HG03354 (cell line): ENCODE results near the gene RERE.

Experiments used
- ATAC-seq: cut with Tn5 transposase; IDR thresholded peaks from one replicate; pipeline ENCODE4 v1.9.1; 2021; ENCODE audit warnings: mild to moderate bottlenecking; ENCODE audit not compliant: unreplicated experiment, poor library complexity, severe bottlenecking

The RERE gene

DNA sequence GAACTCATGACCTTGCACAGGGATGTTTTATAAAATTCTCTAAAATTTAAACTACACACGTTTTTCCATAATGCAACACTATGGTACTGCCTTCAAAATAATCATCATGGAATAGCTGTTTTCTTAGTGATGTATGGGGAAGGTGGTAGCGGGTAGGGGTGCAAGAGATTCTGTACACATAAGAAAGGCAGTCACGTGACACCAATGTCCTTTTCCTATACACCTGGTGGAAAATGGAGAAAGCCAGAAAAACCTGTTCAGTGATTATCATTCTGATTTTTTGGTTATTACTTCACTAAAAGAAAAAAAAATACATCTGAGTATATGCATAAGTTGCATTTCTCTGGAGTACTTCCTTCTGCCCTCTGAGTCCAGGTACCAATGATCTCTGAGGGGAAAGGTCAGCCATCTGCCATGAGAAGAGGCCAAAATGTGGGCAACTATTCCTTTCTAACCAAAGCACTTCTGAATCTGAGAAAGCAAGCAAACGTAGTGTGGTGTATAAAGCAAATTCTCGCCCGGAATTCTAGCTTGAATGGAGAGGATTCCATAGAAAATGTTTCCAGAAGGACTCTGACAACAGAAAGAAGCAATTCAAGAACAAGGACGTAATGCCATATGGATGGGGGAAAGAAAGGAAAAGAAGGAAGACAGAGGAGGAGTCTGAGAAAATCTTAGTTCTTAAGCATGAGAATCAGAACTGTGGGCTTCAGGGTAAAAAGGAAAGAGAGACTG, 137.3 kb downstream of the RERE start:
- ATAC-seq: no peak

DNA sequence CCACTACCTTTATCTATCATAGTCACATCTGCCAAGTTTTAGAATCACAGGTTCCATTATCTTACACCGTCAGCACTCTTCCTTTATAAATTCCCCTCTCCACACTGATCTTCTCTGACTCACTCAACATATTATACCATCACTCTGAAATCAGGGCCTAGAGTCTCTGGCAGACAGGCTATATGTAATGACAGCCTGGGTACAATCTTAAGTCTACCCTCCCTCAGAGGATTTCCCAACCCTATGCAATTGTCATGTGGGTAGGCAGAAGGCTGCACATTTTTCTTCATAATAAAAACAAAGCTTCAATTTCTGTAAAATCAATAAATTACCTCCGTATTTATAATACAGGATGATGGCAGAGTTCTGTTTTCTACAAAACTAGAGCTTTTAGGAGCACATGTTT, 138.0 kb downstream of the RERE start:
- no peak for ATAC-seq

DNA sequence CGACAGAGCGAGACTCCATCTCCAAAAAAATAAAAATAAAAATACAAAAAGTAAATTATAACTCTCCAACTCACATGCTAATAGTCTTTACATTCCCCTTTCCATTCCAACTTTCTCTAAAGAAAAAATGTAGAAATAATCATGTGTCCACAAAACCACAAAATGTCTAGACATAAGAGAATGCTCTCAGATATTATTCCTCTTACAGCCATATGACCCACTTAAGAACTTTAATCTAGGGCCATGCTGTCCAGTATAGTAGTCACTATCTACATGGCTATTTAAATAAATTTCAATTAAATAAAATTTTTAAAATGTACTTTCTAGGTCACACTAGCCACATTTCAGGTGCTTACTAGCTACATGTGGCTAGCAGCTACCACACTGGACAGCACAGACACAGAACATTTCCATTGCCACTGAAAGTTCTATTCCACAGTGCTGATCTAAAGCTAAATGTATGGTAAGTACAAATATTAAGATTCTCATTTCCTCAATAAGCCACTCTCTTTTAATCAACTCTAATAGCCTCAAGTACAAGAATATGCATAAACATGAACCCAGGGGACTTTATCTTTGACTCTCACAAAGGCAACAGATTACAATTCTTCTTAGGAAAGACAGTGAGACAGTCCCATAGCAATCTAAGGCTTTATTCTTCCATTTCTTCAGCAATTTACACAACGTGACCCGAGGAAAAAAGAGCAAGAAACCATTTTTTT, 138.6 kb downstream of the RERE start:
- no peak for ATAC-seq

DNA sequence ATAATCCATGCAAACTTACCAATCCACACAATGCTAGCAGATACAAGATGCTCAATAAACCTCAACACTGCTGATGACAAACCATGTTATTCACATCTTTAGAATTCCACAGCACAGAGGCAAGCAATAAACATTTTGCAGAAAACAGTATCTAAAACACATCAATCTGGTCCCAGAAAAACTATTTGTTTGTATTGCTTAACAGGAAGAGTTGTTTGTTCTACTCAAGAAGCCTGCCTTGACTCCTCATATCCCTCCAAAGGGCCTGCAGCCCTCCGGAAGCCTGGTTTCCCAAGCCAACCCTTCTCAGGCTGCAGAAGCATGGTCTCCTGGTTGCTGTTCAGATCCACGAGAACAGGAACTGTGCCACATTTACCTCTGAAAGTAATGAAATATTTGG, 139.7 kb downstream of the RERE start:
- no peak for ATAC-seq

DNA sequence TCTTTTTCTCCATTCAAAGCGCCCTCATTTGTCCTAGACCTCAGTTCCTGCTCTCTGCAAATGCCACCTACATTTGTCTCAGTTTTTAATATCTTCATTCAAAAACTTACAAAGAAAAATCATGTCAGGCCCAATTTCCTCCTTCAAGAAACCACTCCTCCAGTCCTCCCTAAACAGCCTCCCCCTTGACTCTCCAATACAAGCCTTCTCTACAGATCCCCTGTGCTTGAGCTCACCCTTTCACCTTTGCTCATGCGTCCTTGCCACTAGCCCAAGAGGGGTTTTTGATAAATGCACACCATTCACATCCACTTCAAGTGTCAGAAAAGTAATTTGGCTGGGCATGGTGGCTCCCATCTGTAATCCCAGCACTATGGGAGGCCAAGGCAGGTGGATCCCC, 140.6 kb downstream of the RERE start:
- ATAC-seq: no peak

DNA sequence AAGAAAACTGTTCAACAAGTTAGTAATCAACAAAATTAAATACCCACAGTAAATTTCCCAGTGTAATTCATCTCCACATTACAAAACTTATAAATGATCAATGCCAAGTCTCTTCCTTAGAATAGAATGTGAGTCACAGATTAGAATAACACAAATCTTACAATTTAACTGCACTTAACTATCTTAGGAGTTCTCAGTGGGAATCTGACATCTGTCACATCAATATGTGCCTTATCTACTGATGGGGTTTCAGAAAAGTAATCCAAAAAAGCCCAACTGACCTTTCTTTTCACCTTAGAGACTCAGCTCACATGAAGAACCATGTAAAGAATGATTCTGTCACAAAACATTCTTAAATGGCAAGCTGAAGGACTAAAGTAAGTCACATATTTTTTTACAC, 141.4 kb downstream of the RERE start:
- ATAC-seq: no peak

DNA sequence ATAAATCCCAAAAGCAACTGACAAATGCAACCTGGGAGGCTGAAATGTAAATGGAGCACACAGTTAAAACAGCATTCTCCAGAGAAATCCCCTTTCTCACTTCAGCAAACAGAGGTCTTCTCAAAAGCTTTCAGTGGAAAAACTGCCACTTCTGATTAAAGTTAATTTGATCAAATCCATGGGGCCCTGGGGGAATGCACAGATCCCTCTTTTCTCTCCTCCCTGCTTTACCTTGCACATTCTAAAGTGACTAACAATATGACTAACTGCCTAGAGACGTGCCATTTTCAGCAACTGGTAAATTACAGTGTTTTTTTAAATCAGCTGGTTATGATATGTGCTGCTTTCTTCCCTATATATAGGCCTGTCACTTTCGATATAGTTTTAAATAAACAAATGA, 142.5 kb downstream of the RERE start:
- ATAC-seq: no peak

DNA sequence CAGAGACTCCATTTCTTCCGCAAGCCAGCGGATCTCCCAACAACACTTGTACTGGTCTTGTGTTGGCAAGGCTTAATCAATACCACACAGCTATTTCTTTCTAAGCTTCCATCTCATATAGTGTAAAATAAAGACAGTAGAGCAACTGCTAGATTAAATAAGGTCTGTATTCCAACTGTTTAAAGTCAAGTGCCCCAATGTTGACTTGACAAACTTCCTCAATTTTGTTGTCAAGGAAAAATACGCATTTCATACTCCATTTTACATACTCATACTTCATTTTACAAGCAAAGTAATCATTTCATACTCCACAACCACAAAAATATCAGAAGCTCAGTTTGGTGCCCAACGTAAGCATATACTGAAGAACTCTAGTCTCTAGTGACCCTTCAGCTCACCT, 143.0 kb downstream of the RERE start:
- no peak for ATAC-seq

DNA sequence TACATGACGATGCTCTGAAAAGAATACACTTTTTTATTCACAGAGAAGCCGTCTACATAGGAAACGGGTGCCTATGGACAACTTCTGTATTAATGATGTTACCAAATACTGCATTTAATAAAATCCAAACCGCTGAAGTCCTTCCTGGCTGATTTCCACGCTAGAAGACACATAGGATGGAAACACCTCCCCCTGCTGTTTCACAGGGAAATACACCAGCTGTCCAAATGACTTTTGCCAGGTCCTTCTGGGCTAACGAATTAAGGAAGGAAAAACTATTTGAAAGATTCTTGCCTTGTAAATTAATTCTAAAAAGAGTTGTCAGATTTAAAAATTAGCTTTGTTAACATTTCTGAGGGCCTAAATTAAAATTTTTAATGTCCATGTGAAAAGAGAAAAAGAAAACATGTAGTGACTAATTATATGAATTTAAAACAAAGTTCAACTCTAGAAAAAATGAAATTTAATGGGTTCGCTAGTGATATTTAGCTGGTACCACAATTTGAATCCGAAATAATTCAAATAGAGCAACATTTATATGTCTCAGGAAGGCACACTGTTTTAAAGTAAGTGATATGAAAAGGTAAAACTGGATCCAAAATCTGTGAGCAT, 146.0 kb downstream of the RERE start:
- ATAC-seq: no peak

DNA sequence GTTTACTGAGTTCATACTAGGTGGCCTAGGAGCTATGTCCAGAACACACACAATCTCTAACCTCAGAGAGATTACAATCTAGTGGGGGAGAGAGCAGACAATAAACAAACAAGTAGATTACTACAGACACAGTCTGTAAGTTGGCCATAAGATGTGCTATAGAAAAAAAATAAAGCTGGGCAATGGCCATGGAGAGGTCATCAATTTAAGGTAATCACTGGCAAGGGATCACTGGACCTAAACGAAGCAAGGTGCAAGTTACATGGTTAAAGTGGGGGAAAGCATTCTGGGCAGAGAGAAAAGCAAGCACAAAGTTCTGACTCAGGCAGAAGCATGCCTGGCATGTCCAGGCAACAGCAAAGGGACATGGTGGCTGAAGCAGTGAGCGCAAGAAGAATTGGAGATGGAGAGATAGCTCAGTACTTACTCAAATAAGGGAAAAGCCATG, 147.0 kb downstream of the RERE start:
- ATAC-seq: no peak

DNA sequence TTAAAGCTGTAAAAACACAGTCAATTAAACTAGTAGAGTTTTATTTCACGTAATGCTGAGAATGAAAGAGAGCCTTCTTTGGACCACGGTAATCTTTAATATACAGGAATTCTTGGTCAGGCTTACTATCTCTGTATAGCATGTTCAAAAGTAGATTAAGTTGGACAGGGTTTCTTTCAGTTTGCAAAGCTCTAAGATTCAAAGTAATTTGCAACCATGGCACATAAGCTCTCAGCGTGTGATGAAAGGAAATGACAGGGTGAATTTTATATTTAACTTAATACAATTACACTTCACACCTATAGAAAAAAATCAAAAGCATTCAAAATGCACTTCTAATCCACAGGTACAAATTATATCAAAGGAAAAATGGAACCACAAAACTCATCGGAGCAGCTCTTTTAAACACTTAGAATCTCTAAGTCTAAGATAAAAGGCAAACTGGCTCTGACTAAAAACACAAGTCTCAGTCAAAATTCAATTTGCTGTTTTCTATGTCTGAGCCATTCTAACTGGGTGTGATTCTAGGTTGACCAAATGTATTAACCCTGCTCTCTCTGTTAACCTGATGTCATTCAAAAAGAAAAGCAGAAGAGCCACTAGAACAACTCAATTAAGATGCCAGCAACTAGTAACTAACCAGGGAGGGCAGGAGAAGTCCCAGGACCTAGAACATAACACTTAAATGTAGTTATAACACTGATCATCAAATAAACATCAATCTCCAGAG, 147.7 kb downstream of the RERE start:
- ATAC-seq: no peak

DNA sequence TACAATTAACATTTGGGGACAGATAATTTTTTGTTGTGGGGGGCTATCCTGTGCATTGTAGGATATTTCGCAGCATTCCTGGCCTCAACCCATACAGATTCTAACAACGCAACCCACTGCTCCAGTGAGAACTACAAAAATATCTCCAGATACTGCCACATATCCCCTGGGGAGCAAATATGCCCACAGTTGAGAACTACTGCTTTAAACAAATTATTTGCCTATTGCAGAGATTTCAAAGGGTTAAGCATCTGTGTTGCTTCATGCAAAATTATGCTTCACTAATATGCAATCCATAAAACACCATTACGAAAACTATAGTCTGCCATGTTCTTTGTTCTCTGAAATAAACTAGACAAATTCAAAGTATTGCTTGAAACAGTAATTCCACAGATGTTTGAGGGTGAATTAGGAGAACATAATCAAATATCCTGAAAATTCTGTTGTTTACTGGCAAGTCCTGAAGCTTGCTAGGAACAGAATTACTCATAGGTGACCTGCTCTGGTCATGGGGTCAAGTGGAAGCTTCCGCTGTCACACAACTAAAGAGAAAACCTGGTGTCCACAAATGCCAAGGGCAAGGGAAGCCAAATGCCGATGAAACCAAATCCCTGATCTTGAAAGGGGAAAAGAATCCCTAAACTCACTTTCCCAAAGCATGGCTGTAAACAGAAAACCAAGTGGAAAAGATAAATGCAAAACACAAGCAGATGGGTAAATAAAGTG, 149.4 kb downstream of the RERE start:
- ATAC-seq: no peak

DNA sequence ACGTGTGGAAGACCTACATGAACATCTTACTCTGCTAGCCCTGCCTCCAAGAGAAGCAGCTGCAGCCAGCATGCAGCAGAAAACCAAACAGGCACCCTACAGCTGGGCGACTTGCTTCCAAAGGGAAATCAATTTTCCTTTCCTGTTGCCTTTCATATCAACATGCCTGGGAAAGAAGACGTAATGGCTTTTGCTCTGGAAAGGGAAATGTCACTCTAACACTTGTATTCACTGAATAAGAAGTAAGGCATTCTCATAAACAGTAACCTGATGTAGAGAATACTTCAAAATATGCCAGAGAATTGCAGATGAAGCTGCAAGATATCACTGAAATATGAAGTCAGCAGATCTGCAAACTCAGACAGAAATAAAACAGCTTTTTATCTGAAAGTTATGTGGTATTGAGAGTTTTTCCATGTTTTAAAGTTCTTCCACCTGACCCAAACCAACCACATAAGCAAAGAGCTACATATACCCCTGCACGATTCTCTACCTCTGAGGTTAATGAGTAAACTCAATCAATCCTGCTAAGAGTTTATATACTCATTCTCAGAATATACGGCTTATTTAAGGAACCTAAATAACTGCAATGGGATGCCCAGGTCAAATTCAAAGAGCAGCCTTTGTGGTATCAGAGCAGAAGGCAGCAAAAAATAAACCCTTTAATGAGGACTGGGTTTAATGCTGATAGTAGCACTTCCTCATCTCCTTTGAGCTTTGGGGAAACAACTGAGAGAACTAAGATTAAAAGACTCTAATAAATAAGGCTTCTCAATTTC, 150.9 kb downstream of the RERE start:
- no peak for ATAC-seq

DNA sequence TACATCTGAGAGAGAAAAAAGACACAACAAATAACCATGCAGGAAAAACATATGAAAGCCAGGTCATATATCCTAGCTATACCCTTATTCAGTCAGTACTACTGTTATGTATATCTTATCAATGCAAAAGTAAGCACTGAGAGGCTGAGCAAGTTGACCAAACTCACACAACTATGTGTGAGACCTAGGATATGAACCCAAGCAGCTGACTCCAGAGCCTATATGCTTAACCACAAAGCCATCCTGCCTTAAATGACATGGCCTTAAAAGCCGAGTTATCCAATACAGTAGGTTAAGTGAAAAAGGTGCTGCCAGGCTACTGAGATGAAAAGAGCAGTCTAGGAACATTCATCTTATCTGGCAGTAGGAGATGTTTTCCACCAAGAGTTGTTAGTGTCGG, 151.6 kb downstream of the RERE start:
- no peak for ATAC-seq

DNA sequence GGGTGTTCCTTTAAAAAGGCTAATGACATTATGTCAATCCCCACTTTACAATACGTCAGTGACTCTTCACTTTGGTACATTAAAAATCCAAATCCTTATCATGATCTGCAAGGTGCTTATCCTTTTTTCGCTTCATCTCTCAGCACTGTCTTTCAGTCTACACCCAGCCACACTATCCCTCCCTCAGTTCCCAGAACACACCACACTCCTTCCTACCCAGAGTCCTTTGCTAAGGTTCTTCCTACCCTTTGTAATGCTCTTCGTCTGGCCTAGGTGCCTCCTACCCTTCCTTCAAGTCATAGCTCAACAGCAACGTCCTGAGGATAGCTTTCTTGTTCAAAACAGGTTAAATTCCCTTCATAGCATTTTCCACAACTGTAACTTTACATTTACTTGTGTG, 152.6 kb downstream of the RERE start:
- ATAC-seq: no peak

DNA sequence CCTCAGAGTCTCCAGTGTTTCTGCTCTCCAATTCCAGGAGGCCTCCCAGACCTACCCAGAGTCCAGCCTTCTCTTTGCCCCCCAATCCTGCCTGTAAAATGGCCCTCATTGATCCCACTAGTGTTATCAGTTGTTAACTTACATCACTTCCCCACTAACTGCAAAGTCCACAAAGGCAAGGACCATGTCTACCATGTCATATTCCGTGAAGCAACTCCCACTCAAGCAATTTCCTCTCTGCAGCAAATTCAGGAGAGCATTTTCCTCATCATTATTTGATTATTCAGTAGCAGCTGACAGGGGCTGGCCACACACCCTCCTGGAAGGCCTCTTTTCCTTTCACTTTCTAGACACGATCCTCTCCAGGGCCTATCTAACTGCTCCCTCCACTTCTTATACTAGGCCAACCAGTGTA, 153.5 kb downstream of the RERE start:
- peak; percentile 58 for ATAC-seq

DNA sequence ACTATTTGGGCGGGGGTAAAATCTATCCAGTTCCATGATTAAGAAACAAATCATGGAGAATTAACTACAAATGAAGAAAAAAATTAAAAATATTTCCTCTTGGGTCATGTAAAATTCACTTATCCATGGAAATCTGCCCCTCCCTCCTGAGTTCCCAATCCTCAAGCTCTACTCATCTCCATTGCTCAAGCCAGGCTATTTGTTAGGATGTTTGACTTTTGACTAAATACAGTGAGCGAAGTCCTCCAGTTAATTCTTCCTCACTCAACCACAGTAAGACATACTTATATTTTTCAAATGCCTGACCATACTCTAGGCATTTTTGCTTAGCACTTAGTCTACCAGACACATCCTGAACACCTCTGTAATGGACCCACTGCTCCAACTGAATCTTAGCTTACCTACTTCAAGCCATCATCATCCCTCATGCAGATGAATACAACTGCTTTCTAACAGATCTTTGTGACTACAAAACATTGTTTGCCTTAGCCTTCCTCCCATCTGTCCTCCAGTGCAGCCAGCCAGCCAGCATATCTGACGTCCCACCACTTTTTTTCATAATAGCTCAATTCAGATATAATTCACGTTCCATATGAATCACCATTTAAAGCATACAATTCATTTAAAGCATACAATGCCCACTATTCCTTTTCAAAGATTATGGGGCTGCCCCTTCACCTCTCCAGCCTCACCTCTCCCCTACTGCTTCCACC, 154.2 kb downstream of the RERE start:
- no peak for ATAC-seq

DNA sequence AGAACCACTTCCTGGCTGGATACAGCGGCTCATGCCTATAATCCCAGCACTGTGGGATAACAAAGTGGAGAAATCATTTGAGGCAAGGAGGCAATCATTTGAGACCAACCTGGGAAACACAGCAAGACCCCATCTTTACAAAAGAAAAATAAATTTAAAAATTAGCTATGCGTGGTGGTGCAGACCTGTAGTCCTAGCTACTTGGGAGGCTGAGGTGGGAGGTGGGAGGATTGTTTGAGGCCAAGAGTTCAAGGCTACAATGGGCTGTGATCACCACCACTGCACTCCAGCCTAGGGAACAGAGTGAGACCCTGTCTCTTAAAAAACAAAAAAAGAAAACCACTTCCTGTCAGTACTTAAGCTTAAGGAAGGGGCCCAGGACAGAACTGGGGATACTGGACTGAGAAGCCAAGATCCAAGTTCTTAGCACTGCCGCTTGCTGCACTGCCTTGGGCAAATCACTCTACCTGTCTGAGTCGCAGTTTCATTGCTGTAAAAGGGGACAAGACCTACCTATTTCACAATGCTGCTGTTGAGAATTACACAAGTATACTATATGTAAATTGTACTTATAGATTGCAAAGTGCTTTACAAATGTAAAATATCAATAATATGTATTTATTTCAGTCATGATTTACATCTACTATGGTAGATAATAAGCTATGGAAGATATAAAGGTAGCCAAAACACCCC, 154.9 kb downstream of the RERE start:
- no peak for ATAC-seq
